ENCODE measurements around the gene WIPF3.

DNA sequence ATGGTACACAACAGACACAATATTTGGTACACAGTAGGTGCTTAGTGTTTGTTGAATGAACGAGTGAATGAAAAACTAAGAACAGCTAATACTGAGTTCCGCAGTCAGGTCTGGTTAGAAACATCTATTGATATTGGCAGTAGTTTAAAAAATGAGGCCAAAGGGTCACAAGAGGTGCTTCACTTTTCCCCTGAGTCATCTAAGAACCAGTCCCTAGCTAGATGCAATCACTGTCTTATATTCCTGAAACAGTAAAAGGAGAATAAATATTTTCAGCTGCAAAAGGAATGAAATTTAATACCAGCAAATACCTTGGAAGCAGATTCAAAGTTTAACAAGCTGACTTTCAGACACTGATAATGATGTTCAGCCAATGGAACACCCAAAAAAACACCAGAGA, 128.8 kb downstream of the WIPF3 start:
- TF ChIP-seq TCF4 (CRISPR knock-in tag; IDR thresholded peaks at IDR 0.05; ENCODE audit: borderline replicate concordance) (no peak), ESRRG (CRISPR knock-in tag; IDR thresholded peaks at IDR 0.05) (no peak), PPARA (CRISPR knock-in tag; IDR thresholded peaks at IDR 0.05; ENCODE audit: borderline replicate concordance) (no peak), SNAI2 (CRISPR knock-in tag; IDR thresholded peaks at IDR 0.05) (no peak), ZNF565 (CRISPR knock-in tag; conservative IDR thresholded peaks at IDR 0.05; ENCODE audit: low read depth) (no peak), RARB (CRISPR knock-in tag; IDR thresholded peaks at IDR 0.05) (no peak), OSR1 (CRISPR knock-in tag; IDR thresholded peaks at IDR 0.05) (no peak), ZFP30 (CRISPR knock-in tag; IDR thresholded peaks at IDR 0.05) (no peak)
- TF ChIP-seq, protein P1, sequence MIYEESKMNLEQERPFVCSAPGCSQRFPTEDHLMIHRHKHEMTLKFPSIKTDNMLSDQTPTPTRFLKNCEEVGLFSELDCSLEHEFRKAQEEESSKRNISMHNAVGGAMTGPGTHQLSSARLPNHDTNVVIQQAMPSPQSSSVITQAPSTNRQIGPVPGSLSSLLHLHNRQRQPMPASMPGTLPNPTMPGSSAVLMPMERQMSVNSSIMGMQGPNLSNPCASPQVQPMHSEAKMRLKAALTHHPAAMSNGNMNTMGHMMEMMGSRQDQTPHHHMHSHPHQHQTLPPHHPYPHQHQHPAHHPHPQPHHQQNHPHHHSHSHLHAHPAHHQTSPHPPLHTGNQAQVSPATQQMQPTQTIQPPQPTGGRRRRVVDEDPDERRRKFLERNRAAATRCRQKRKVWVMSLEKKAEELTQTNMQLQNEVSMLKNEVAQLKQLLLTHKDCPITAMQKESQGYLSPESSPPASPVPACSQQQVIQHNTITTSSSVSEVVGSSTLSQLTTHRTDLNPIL (CRISPR knock-in tag; IDR thresholded peaks at IDR 0.05; ENCODE audit: low read depth) = no peak
- TF ChIP-seq, protein P2, sequence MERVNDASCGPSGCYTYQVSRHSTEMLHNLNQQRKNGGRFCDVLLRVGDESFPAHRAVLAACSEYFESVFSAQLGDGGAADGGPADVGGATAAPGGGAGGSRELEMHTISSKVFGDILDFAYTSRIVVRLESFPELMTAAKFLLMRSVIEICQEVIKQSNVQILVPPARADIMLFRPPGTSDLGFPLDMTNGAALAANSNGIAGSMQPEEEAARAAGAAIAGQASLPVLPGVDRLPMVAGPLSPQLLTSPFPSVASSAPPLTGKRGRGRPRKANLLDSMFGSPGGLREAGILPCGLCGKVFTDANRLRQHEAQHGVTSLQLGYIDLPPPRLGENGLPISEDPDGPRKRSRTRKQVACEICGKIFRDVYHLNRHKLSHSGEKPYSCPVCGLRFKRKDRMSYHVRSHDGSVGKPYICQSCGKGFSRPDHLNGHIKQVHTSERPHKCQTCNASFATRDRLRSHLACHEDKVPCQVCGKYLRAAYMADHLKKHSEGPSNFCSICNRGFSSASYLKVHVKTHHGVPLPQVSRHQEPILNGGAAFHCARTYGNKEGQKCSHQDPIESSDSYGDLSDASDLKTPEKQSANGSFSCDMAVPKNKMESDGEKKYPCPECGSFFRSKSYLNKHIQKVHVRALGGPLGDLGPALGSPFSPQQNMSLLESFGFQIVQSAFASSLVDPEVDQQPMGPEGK (CRISPR knock-in tag; IDR thresholded peaks at IDR 0.05; ENCODE audit: borderline replicate concordance) = no peak

All from SK-N-SH treated with all-trans-retinoic acid at 6 μM for 48 hours (cell line).